HEK293 (cell line): ENCODE measurements around the gene PSMD13.

Source experiments
- CTCF ChIA-PET: fragments of 350-600 bp; formaldehyde crosslinking; extraction: SDS; loops from one replicate; lab custom pipeline; 2021; ENCODE audit warnings: antibody characterized with exemption; lab: Yijun Ruan, JAX
- POLR2A ChIA-PET: fragments of 300-600 bp; formaldehyde crosslinking; extraction: SDS; loops from one replicate; lab custom pipeline; 2020; ENCODE audit warnings: antibody characterized with exemption, inconsistent platforms; lab: Yijun Ruan, JAX
- H3K27ac ChIP-seq: fragments of 200-500 bp; sonication (Bioruptor generic); 2 replicates; pipeline ENCODE4 v1.5.1; 2014; ENCODE audit warnings: low read depth, low read length, control low read depth, inconsistent platforms; ENCODE audit errors: extremely low read depth
- H3K36me3 ChIP-seq, 2 experiments: fragments of 200-500 bp in 1 of 2; sonication (Bioruptor generic) in 1 of 2; 1 replicate in 1 of 2; 2 replicates in 1 of 2; pipeline ENCODE4 v1.5.1; 2014 to 2017; ENCODE audit warnings: inconsistent platforms in 2 of 2, low read length in 2 of 2; ENCODE audit not compliant: control insufficient read depth in 2 of 2, insufficient read depth in 1 of 2
- H3K4me1 ChIP-seq: fragments of 200-500 bp; sonication (Bioruptor generic); 2 replicates; pipeline ENCODE4 v1.5.1; 2014; ENCODE audit warnings: mild to moderate bottlenecking, low read length, inconsistent platforms; ENCODE audit not compliant: control insufficient read depth, insufficient read depth
- H3K4me3 ChIP-seq: 2 replicates; pipeline ENCODE4 v1.5.1; 2011; ENCODE audit warnings: low read depth, mild to moderate bottlenecking, control low read depth, low read length, moderate library complexity
- H3K9me3 ChIP-seq: fragments of 200-500 bp; sonication (Bioruptor generic); 2 replicates; pipeline ENCODE4 v1.5.1; 2014; ENCODE audit warnings: low read depth, low read length, inconsistent platforms; ENCODE audit not compliant: control insufficient read depth, insufficient read depth
- EGR2 ChIP-seq: fragments of 450-650 bp; formaldehyde crosslinking; IDR thresholded peaks from 2 replicates; pipeline ENCODE4 v1.5.1; 2016; ENCODE audit warnings: low read depth, missing biosample characterization, missing genetic modification characterization
- GLI2 ChIP-seq: fragments of 450-650 bp; formaldehyde crosslinking; IDR thresholded peaks from 2 replicates; pipeline ENCODE4; 2017; ENCODE audit warnings: missing biosample characterization, missing genetic modification characterization, low read depth, borderline replicate concordance
- HOXA7 ChIP-seq: sonication (generic); formaldehyde crosslinking; IDR thresholded peaks from 2 replicates; pipeline ENCODE4 v1.8.1; 2022; ENCODE audit warnings: missing genetic modification reagents, borderline replicate concordance
- RBAK ChIP-seq: fragments of 450-650 bp; formaldehyde crosslinking; IDR thresholded peaks from 2 replicates; pipeline ENCODE4 v1.5.1; 2016; ENCODE audit warnings: missing biosample characterization, missing genetic modification characterization
- SCRT2 ChIP-seq: fragments of 450-650 bp; formaldehyde crosslinking; IDR thresholded peaks from 2 replicates; pipeline ENCODE4 v1.5.1; 2016; ENCODE audit warnings: missing biosample characterization, missing genetic modification characterization
- ZBTB1 ChIP-seq: fragments of 450-650 bp; formaldehyde crosslinking; IDR thresholded peaks from 2 replicates; pipeline ENCODE4 v1.5.1; 2016; ENCODE audit warnings: missing biosample characterization, missing genetic modification characterization
- ZNF132 ChIP-seq: fragments of 450-650 bp; formaldehyde crosslinking; IDR thresholded peaks from 2 replicates; pipeline ENCODE4 v1.5.1; 2017; ENCODE audit warnings: missing biosample characterization, missing genetic modification characterization, borderline replicate concordance
- ZNF155 ChIP-seq: fragments of 450-650 bp; formaldehyde crosslinking; IDR thresholded peaks from 2 replicates; pipeline ENCODE4 v1.5.1; 2016; ENCODE audit warnings: missing biosample characterization, missing genetic modification characterization
- ZNF2 ChIP-seq: fragments of 450-650 bp; formaldehyde crosslinking; IDR thresholded peaks from 2 replicates; pipeline ENCODE4 v1.5.1; 2016; ENCODE audit warnings: missing biosample characterization, missing genetic modification characterization
- ZNF211 ChIP-seq: fragments of 450-650 bp; formaldehyde crosslinking; IDR thresholded peaks from 2 replicates; pipeline ENCODE4 v1.5.1; 2016; ENCODE audit warnings: low read depth, missing biosample characterization, missing genetic modification characterization
- ZNF473 ChIP-seq: fragments of 450-650 bp; formaldehyde crosslinking; IDR thresholded peaks from 2 replicates; pipeline ENCODE4 v1.5.1; 2017; ENCODE audit warnings: missing biosample characterization, missing genetic modification characterization
- ZNF555 ChIP-seq: fragments of 450-650 bp; formaldehyde crosslinking; conservative IDR thresholded peaks from 2 replicates; pipeline ENCODE4 v1.5.1; 2017; ENCODE audit warnings: missing biosample characterization, mild to moderate bottlenecking, missing genetic modification characterization, inconsistent platforms
- TF ChIP-seq, protein P1 (sequence below): fragments of 450-650 bp; formaldehyde crosslinking; IDR thresholded peaks from 2 replicates; pipeline ENCODE4 v1.5.1; 2016; ENCODE audit warnings: missing biosample characterization, missing genetic modification characterization
- TF ChIP-seq, protein P2 (sequence below): fragments of 450-650 bp; formaldehyde crosslinking; conservative IDR thresholded peaks from 2 replicates; pipeline ENCODE4 v1.5.1; 2016; ENCODE audit warnings: low read depth, missing biosample characterization, missing genetic modification characterization
- TF ChIP-seq, protein P3 (sequence below): fragments of 450-650 bp; formaldehyde crosslinking; IDR thresholded peaks from 2 replicates; pipeline ENCODE4 v1.5.1; 2016; ENCODE audit warnings: missing biosample characterization, missing genetic modification characterization, borderline replicate concordance
- TF ChIP-seq, protein P4 (sequence below): fragments of 450-650 bp; formaldehyde crosslinking; IDR thresholded peaks from 2 replicates; pipeline ENCODE4 v1.5.1; 2016; ENCODE audit warnings: missing biosample characterization, missing genetic modification characterization

The PSMD13 gene

DNA sequence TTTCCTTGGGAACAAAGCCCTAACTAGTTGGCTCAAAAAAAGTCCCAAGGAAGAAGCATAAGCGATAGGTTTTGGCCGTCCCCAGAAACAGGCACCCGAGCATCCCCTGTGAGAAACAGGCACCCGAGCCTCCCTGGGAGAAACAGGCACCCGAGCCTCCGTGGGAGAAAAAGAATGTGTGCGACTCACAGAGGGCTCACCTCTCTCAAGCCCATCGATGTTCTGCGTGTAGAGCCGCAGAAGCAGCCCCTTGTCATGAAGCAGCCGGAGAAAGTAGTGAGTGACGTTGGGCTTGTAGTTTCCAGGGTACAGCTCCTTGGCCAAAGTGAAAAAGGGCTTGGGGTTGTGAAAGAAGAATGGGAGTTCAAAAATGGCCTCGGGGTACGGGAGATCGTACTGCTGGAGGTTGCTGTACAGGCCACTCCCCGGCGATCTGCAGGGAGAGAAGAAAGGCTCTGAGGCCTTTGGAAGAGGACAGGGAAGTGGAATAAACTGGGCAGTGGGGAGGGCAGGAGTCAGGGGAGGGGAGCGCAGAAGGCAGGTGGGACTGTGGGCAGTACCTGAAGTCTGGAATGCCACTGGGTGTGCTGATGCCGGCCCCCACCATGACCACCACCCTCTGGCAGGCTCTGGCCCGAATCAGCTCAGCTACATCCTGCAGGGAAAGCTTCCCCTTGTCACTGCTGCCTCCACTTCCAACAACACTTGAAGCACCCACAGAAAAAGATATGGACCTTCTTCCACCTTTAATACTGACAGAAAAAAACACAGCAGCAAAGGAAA, 3.8 kb upstream of the PSMD13 start:
- no peak overlapping the region for H3K27ac ChIP-seq
- H3K4me1 ChIP-seq = no peaks in the 10 kb centered on the region
- peaks cover 0 to 17% of the 10 kb centered on the region in 2 experiments; a peak in 2 of 3 replicates for H3K36me3 ChIP-seq
- ChIA-PET CTCF (interaction anchor here (1.7 kb wide), 1 partner anchor 17 kb away, joined by 5 read pairs; no protein-coding TSS in a partner anchor), POLR2A (interaction anchor here (0.6 kb wide), 1 partner anchor 14 kb away, joined by 4 read pairs; no protein-coding TSS in a partner anchor)
- H3K9me3 ChIP-seq = no peaks in the 10 kb centered on the region
- TF ChIP-seq ZNF132 (tag by site-specific recombination) (no peak), GLI2 (tag by site-specific recombination) (no peak), SCRT2 (tag by site-specific recombination) (no peak), ZNF211 (tag by site-specific recombination) (no peak), ZBTB1 (tag by site-specific recombination) (no peak), ZNF2 (tag by site-specific recombination) (no peak), ZNF155 (tag by site-specific recombination) (no peak), RBAK (tag by site-specific recombination) (no peak), ZNF473 (tag by site-specific recombination) (no peak), ZNF555 (tag by site-specific recombination) (no peak), HOXA7 (CRISPR knock-in tag) (no peak), EGR2 (tag by site-specific recombination) (no peak)
- TF ChIP-seq, protein P1, sequence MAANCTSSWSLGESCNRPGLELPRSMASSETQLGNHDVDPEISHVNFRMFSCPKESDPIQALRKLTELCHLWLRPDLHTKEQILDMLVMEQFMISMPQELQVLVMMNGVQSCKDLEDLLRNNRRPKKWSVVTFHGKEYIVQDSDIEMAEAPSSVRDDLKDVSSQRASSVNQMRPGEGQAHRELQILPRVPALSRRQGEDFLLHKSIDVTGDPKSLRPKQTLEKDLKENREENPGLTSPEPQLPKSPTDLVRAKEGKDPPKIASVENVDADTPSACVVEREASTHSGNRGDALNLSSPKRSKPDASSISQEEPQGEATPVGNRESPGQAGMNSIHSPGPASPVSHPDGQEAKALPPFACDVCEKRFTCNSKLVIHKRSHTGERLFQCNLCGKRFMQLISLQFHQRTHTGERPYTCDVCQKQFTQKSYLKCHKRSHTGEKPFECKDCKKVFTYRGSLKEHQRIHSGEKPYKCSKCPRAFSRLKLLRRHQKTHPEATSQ (tag by site-specific recombination) = no peak
- TF ChIP-seq, protein P2, sequence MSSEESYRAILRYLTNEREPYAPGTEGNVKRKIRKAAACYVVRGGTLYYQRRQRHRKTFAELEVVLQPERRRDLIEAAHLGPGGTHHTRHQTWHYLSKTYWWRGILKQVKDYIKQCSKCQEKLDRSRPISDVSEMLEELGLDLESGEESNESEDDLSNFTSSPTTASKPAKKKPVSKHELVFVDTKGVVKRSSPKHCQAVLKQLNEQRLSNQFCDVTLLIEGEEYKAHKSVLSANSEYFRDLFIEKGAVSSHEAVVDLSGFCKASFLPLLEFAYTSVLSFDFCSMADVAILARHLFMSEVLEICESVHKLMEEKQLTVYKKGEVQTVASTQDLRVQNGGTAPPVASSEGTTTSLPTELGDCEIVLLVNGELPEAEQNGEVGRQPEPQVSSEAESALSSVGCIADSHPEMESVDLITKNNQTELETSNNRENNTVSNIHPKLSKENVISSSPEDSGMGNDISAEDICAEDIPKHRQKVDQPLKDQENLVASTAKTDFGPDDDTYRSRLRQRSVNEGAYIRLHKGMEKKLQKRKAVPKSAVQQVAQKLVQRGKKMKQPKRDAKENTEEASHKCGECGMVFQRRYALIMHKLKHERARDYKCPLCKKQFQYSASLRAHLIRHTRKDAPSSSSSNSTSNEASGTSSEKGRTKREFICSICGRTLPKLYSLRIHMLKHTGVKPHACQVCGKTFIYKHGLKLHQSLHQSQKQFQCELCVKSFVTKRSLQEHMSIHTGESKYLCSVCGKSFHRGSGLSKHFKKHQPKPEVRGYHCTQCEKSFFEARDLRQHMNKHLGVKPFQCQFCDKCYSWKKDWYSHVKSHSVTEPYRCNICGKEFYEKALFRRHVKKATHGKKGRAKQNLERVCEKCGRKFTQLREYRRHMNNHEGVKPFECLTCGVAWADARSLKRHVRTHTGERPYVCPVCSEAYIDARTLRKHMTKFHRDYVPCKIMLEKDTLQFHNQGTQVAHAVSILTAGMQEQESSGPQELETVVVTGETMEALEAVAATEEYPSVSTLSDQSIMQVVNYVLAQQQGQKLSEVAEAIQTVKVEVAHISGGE (tag by site-specific recombination) = no peak
- TF ChIP-seq, protein P3, sequence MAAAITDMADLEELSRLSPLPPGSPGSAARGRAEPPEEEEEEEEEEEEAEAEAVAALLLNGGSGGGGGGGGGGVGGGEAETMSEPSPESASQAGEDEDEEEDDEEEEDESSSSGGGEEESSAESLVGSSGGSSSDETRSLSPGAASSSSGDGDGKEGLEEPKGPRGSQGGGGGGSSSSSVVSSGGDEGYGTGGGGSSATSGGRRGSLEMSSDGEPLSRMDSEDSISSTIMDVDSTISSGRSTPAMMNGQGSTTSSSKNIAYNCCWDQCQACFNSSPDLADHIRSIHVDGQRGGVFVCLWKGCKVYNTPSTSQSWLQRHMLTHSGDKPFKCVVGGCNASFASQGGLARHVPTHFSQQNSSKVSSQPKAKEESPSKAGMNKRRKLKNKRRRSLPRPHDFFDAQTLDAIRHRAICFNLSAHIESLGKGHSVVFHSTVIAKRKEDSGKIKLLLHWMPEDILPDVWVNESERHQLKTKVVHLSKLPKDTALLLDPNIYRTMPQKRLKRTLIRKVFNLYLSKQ (tag by site-specific recombination) = no peak
- TF ChIP-seq, protein P4, sequence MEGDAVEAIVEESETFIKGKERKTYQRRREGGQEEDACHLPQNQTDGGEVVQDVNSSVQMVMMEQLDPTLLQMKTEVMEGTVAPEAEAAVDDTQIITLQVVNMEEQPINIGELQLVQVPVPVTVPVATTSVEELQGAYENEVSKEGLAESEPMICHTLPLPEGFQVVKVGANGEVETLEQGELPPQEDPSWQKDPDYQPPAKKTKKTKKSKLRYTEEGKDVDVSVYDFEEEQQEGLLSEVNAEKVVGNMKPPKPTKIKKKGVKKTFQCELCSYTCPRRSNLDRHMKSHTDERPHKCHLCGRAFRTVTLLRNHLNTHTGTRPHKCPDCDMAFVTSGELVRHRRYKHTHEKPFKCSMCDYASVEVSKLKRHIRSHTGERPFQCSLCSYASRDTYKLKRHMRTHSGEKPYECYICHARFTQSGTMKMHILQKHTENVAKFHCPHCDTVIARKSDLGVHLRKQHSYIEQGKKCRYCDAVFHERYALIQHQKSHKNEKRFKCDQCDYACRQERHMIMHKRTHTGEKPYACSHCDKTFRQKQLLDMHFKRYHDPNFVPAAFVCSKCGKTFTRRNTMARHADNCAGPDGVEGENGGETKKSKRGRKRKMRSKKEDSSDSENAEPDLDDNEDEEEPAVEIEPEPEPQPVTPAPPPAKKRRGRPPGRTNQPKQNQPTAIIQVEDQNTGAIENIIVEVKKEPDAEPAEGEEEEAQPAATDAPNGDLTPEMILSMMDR (tag by site-specific recombination) = no peak
- no peak overlapping the region for H3K4me3 ChIP-seq
